Measurements from ENCODE around the gene FAM76A.
"Not testable (repeated sequence)": the region's sequence is repeated elsewhere in the genome, so short reads cannot be mapped to it uniquely, and the experiment has no call there.

Gene FAM76A

GRCh38 chr1:27778056-27778455 is 52.3 kb downstream of the FAM76A start:
- no peak for DNase-seq (ENCODE audit: low read depth, low spot score)

- no peak for DNase-seq (ENCODE audit: low read depth, low spot score)
Measured at GRCh38 chr1:27779122-27779521, 53.4 kb downstream of the FAM76A start.

- no peak for DNase-seq (ENCODE audit: low read depth, low spot score)
Measured at GRCh38 chr1:27782950-27783349, 57.2 kb downstream of the FAM76A start.

- DNase-seq (ENCODE audit: low read depth, low spot score): no peak
Measured at GRCh38 chr1:27784700-27785099, 58.9 kb downstream of the FAM76A start.

- DNase-seq (ENCODE audit: low read depth, low spot score): peak; percentile 42
Measured at GRCh38 chr1:27785781-27786455, 60.2 kb downstream of the FAM76A start.

GRCh38 chr1:27787895-27788294 is 62.1 kb downstream of the FAM76A start:
- peak; percentile 38 for DNase-seq (ENCODE audit: low read depth, low spot score)

GRCh38 chr1:27789540-27790041 is 63.8 kb downstream of the FAM76A start:
- DNase-seq (ENCODE audit: low read depth, low spot score): peak; percentile 12

GRCh38 chr1:27790270-27790669 is 64.5 kb downstream of the FAM76A start:
- not testable (repeated sequence) for DNase-seq (ENCODE audit: low read depth, low spot score)

- DNase-seq (ENCODE audit: low read depth, low spot score): no peak
Measured at GRCh38 chr1:27795601-27796000, 69.8 kb downstream of the FAM76A start.

GRCh38 chr1:27804791-27805190 is 79.0 kb downstream of the FAM76A start:
- no peak for DNase-seq (ENCODE audit: low read depth, low spot score)

GRCh38 chr1:27806758-27807157 is 81.0 kb downstream of the FAM76A start:
- no peak for DNase-seq (ENCODE audit: low read depth, low spot score)

- no peak for DNase-seq (ENCODE audit: low read depth, low spot score)
Measured at GRCh38 chr1:27807385-27807784, 81.6 kb downstream of the FAM76A start.

GRCh38 chr1:27808131-27808530 is 82.4 kb downstream of the FAM76A start:
- DNase-seq (ENCODE audit: low read depth, low spot score): not testable (repeated sequence)

- DNase-seq (ENCODE audit: low read depth, low spot score): no peak
Measured at GRCh38 chr1:27809883-27810282, 84.1 kb downstream of the FAM76A start.

GRCh38 chr1:27811741-27812500 is 86.2 kb downstream of the FAM76A start:
- DNase-seq (ENCODE audit: low read depth, low spot score): no peak

All from astrocyte of the hippocampus (primary cell).